ENCODE measurements around the gene IL12RB1. TPM values are rescaled to one million over a fixed set of nuclear protein-coding genes. Genes with fewer than 3 reads are reported as not detected.

Gene IL12RB1
- total RNA-seq, 4 donors from 2014 or later: 1.0 to 4.8 (median 1.9) TPM

DNA sequence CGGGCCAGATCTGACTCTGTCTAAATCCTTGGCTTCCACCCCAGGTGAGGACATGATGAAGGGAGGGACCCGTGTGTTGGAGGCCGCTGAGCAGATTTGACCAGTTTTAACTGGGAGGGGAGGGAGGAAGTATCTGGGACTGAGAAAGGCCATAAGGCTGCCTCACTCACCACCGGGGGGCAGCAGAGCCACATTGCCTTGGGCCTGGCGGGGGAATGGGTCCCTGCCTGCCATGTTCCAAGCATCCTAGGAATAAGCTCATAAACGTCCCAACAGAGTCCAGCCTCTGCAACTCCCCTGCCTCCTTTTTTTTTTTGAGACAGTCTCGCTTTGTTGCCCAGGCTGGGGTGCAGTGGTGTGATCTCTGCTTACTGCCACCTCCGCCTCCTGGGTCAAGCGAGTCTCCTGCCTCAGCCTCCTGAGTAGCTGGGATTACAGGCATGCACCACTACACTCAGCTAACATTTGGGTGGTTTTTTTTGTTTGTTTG lies 26.3 kb upstream of the IL12RB1 start:
- H3K36me3 ChIP-seq: peaks cover 0 to 12% (median 0%) of the 10 kb centered on the region in 3 donors
- H3K27me3 ChIP-seq: peaks cover 0 to 12% of the 10 kb centered on the region in 2 donors
- TF ChIP-seq EP300 (IDR thresholded peaks at IDR 0.05): peak in 1 of 2 donors; percentile 33
- no peak for TF ChIP-seq POLR2A (IDR thresholded peaks at IDR 0.05)
- TF ChIP-seq CTCF (IDR thresholded peaks at IDR 0.05): peak; percentile 79 to 92 (median 90)
- WGBS, 2 donors: 29 to 30% methylated on average over 9 of the region's 9 CpGs
- H3K9me3 ChIP-seq: no peaks in the 10 kb centered on the region
- peaks cover 0 to 39% (median 20%) of the 10 kb centered on the region in 4 donors for H3K4me1 ChIP-seq
- H3K27ac ChIP-seq: peak overlapping the region in 2 of 4 donors; percentile 57 to 58
- DNase-seq (ENCODE audit: low spot score in 2 of 2): peak; percentile 77 to 84
- no peak overlapping the region for H3K4me3 ChIP-seq

DNA sequence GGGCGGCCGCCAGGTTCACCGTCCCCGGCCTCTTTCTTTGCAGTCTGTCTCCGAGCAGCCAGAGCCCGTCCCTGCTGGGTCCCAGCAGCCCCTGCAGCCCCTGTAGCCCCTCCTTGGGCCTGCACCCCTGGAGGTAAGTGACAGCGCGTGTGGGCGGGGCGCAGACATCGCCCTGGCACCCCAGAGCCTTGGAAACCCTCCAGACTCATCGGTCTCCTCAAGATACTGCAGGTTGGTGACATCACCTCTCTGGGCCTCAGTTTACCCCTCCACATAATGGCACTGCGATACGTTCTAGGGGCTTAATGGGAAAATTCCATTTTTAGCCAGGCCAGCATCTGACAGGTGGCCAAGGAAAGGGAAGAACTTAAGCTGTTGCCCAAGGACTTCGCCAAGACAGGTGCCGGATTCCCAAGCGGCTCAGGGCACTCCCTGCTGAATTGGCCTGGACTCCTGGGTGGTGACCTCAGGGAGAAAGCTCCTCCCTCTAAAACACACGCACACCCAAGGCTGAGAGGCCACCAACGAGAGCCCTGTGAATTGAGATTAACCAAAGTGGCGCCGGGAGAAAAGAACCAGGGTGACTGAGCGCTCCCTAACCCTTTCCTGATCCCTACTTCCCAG lies 24.0 kb upstream of the IL12RB1 start:
- DNase-seq (ENCODE audit: low spot score in 2 of 2): no peak
- peaks cover 0 to 12% of the 10 kb centered on the region in 2 donors for H3K27me3 ChIP-seq
- WGBS, 2 donors: 47 to 52% methylated on average over 21 to 22 of the region's 22 CpGs
- H3K36me3 ChIP-seq: peaks cover 0 to 11% (median 0%) of the 10 kb centered on the region in 3 donors
- peaks cover 0 to 29% (median 13%) of the 10 kb centered on the region in 4 donors for H3K4me1 ChIP-seq
- H3K4me3 ChIP-seq: peak overlapping the region; percentile 39 to 84 (median 62)
- peak overlapping the region in 3 of 4 donors; percentile 24 to 87 (median 84) for H3K27ac ChIP-seq
- no peaks in the 10 kb centered on the region for H3K9me3 ChIP-seq
- TF ChIP-seq POLR2A (IDR thresholded peaks at IDR 0.05) (no peak), EP300 (IDR thresholded peaks at IDR 0.05) (no peak), CTCF (IDR thresholded peaks at IDR 0.05) (no peak)

DNA sequence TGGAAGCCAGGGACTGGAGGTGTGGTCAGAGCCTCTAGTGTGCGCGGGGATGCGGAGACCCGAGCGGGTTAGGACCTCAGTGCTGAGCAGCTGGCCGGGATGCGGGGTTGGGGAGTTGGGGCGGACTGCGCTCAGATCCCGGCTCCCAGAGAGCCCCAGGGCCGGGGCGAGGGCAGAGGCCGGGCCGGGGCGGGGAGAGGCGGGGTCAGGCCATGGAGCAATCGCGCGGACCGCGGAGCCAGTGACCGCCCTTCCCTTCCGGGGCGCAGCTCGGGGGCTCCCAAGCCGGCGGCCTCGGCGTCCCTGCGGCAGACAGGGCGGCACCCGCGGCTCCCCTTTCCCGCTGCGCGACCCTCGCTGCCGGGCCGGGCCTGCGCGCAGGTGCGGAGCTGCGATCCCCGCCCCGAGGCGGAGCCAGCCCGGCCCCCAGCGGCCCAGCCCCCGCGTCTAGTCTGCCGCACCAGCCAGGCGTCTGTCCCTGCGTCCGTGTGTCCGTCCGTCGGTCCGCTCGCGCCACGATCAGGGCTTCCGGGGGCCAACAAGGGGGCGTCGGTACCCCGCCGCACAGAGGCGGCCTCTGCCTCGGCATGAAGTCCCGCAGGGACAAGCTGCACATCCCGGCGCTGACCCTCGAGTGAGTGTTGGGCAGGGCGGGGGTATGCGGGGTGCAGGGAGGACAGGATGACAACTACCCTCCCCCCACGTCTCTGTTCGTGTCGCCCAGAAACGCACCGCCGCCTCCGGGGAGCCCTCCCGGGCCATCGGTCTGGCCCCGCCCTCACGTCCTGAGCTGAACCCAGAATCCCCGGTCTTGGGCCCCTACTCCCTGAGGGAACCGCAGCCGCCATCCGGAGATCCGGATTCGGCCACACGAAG lies 23.2 kb upstream of the IL12RB1 start:
- DNase-seq (ENCODE audit: low spot score in 2 of 2): no peak
- H3K4me3 ChIP-seq: peak overlapping the region; percentile 39 to 84 (median 62)
- H3K4me1 ChIP-seq: peaks cover 0 to 31% (median 13%) of the 10 kb centered on the region in 4 donors
- peaks cover 0 to 7% (median 0%) of the 10 kb centered on the region in 3 donors for H3K36me3 ChIP-seq
- no peak for TF ChIP-seq CTCF (IDR thresholded peaks at IDR 0.05)
- TF ChIP-seq POLR2A (IDR thresholded peaks at IDR 0.05): peak in 1 of 2 donors; percentile 28
- peaks cover 0 to 12% of the 10 kb centered on the region in 2 donors for H3K27me3 ChIP-seq
- 1 to 2% methylated on average over 50 to 66 of the region's 92 CpGs for WGBS, 2 donors
- H3K9me3 ChIP-seq: no peaks in the 10 kb centered on the region
- H3K27ac ChIP-seq: peak overlapping the region in 3 of 4 donors; percentile 69 to 87 (median 84)

- WGBS, 2 donors: 46 to 62% methylated on average over 12 of the region's 12 CpGs
- no peak for DNase-seq (ENCODE audit: low spot score in 2 of 2)
- Histone ChIP-seq H3K36me3 (peaks cover 0 to 2% (median 0%) of the 10 kb centered on the region in 3 donors), H3K4me1 (peaks cover 0 to 37% (median 13%) of the 10 kb centered on the region in 4 donors), H3K27me3 (peaks cover 0 to 12% of the 10 kb centered on the region in 2 donors), H3K9me3 (no peaks in the 10 kb centered on the region), H3K27ac (peak overlapping the region in 3 of 4 donors; percentile 69 to 87 (median 84)), H3K4me3 (peak overlapping the region; percentile 39 to 84 (median 62))
- TF ChIP-seq EP300 (IDR thresholded peaks at IDR 0.05): no peak
- no peak for TF ChIP-seq CTCF (IDR thresholded peaks at IDR 0.05)
- TF ChIP-seq POLR2A (IDR thresholded peaks at IDR 0.05): no peak
Observed at GRCh38 chr19:18109341-18109732, 22.6 kb upstream of the IL12RB1 start.
